ENCODE measurements around the gene RAB3A. TPM values are rescaled to one million over a fixed set of nuclear protein-coding genes. Genes with fewer than 3 reads are reported as not detected.

The RAB3A gene
- total RNA-seq (2021; ENCODE audit: unreplicated experiment) (1.0 TPM), Bru-seq, nascent RNA (percentile 20 among the genes with signal in this experiment), BruChase-seq, experiment 1, labeled RNA remaining after a 2-hour chase (percentile 21 among the genes with signal in this experiment), BruChase-seq, experiment 2, labeled RNA remaining after a 6-hour chase (percentile 27 among the genes with signal in this experiment)
- polyA plus RNA-seq (2012; ENCODE audit: insufficient read length), result 1.4 TPM
- long read RNA-seq, result 0 reads

DNA sequence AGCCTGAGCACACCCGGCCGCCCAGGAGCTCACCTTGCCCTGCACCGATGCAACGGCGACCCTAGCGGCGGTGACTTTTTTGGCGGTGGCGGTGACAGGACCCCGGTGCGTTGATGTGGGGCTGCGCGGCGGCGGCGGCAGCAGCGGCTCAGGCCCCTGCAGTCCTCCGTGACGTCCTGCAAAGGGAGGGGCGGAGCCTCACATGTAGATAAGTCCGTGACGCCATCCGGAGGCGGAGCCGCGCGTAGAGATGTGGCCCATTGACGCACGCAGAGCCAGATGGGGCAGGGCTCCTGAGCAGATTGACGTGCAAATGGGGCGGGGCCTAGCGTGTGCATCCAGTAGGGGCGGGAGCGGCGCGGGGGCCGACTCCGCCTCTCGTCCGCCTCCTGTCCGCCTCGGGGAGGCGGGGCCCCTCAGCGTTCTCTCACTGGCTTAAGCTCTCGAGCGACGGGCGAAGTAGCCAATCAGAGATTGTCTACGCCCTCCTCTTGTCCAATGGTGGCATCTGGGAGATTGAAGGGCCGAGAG is at the start of gene RAB3A:
Gene RAB3A (minus strand): TSS at position 180 of the 531 bp plus-strand sequence. CDS start 1,302 bp downstream, outside the sequence.
- ChIA-PET CTCF (interaction anchor here (1.0 kb wide), 1 partner anchor 91 kb away, joined by 3 read pairs; no protein-coding TSS in a partner anchor), POLR2A (interaction anchor here (0.5 kb wide), 1 partner anchor 65 kb away, joined by 11 read pairs; no protein-coding TSS in a partner anchor)
- H3K27ac ChIP-seq (ENCODE audit: low read length), result peak within 1 kb of the TSS; percentile 83
- peaks cover 3% of the 10 kb centered on the region; the same call in 1 of the 2 replicates for H3K4me1 ChIP-seq (ENCODE audit: control insufficient read depth, insufficient read depth, low read length)
- TF ChIP-seq POLR2AphosphoS5 (IDR thresholded peaks at IDR 0.05; ENCODE audit: low read depth, low read length) (no peak), TCF7L2 (IDR thresholded peaks at IDR 0.05; ENCODE audit: low read depth, low read length) (no peak), REST (IDR thresholded peaks at IDR 0.05; ENCODE audit: insufficient read depth in 1 of 2, low read depth in 2 of 2, low read length in 1 of 2) (no peak), SIN3A (IDR thresholded peaks at IDR 0.05; ENCODE audit: borderline replicate concordance, insufficient read depth, low read depth, low read length) (no peak), CTCF (IDR thresholded peaks at IDR 0.05) (no peak)
- H3K9me3 ChIP-seq (ENCODE audit: control insufficient read depth, insufficient read depth, low read depth, low read length), result no peaks in the 10 kb centered on the region
- DNase-seq (ENCODE audit: low read depth, low spot score), result peak; percentile 98
- ATAC-seq, result peak; percentile 97
- intact Hi-C loops (cut with micrococcal nuclease; ENCODE audit: unreplicated experiment), result no loop called here
- in situ Hi-C loops (cut with HindIII; ENCODE audit: low pct_unique_long_range_greater_than_20kb, low sequenced_read_pairs), result no loop called here
- H3K36me3 ChIP-seq (ENCODE audit: control insufficient read depth, insufficient read depth, low read length), result no peaks in the 10 kb centered on the region; the same call in 1 of the 2 replicates
- H3K27me3 ChIP-seq (ENCODE audit: control insufficient read depth, insufficient read depth, low read length), result no peaks in the 10 kb centered on the region
- BruUV-seq (replicated peaks), result no TSS peak
- H3K4me3 ChIP-seq (ENCODE audit: low read depth in 2 of 2, low read length in 2 of 2), result peak within 1 kb of the TSS; percentile 81 to 90

- no peaks in the 10 kb centered on the region for H3K27me3 ChIP-seq (ENCODE audit: control insufficient read depth, insufficient read depth, low read length)
- no peaks in the 10 kb centered on the region for H3K4me1 ChIP-seq (ENCODE audit: control insufficient read depth, insufficient read depth, low read length)
- no TSS peak for BruUV-seq (replicated peaks)
- POLR2A ChIA-PET, result interaction anchor here (0.7 kb wide), 1 partner anchor 89 kb away, joined by 3 read pairs; no protein-coding TSS in a partner anchor
- no peaks in the 10 kb centered on the region for H3K9me3 ChIP-seq (ENCODE audit: control insufficient read depth, insufficient read depth, low read depth, low read length)
- no peak overlapping the region for H3K4me3 ChIP-seq (ENCODE audit: low read depth in 2 of 2, low read length in 2 of 2)
- in situ Hi-C loops (cut with HindIII; ENCODE audit: low pct_unique_long_range_greater_than_20kb, low sequenced_read_pairs) (no loop called here), intact Hi-C loops (cut with micrococcal nuclease; ENCODE audit: unreplicated experiment) (loop anchor here (5.0 kb wide), 1 partner anchor 46 kb away; no protein-coding TSS in a partner anchor)
- no peak for TF ChIP-seq POLR2AphosphoS5 (IDR thresholded peaks at IDR 0.05; ENCODE audit: low read depth, low read length)
- TF ChIP-seq TCF7L2 (IDR thresholded peaks at IDR 0.05; ENCODE audit: low read depth, low read length), result no peak
- no peak for TF ChIP-seq CTCF (IDR thresholded peaks at IDR 0.05)
- no peak for TF ChIP-seq REST (IDR thresholded peaks at IDR 0.05; ENCODE audit: insufficient read depth in 1 of 2, low read depth in 2 of 2, low read length in 1 of 2)
- TF ChIP-seq SIN3A (IDR thresholded peaks at IDR 0.05; ENCODE audit: borderline replicate concordance, insufficient read depth, low read depth, low read length), result no peak
- no peak overlapping the region for H3K27ac ChIP-seq (ENCODE audit: low read length)
- H3K36me3 ChIP-seq (ENCODE audit: control insufficient read depth, insufficient read depth, low read length), result no peaks in the 10 kb centered on the region
- no peak for ATAC-seq
- CTCF ChIA-PET, result interaction anchor here (0.6 to 1.4 kb wide), 3 partner anchors 10 to 51 kb away, joined by 3 to 4 read pairs (median 3); no protein-coding TSS in a partner anchor
- no peak for DNase-seq (ENCODE audit: low read depth, low spot score)
Measured at GRCh38 chr19:18253130-18253529, 49.3 kb upstream of the RAB3A start.

All from Panc1 (cell line).